Activated CD8-positive, alpha-beta memory T cell treated with anti-CD3 and anti-CD28 coated beads, Interleukin-2, amount 50 U/mL, for 24 hours (primary cell): ENCODE measurements around the gene GPD2.

Experiments used
- DNase-seq: peaks from one replicate; pipeline ENCODE4 v3.0.0-alpha.2; 2020; ENCODE audit errors: extremely low read depth

The GPD2 gene

GRCh38 chr2:156435718-156436496 lies at the start of gene GPD2:
TSS of gene GPD2 (plus strand) at chr2:156436379. CDS start at chr2:156476106, 39,727 bp downstream.
- DNase-seq = no peak

DNA sequence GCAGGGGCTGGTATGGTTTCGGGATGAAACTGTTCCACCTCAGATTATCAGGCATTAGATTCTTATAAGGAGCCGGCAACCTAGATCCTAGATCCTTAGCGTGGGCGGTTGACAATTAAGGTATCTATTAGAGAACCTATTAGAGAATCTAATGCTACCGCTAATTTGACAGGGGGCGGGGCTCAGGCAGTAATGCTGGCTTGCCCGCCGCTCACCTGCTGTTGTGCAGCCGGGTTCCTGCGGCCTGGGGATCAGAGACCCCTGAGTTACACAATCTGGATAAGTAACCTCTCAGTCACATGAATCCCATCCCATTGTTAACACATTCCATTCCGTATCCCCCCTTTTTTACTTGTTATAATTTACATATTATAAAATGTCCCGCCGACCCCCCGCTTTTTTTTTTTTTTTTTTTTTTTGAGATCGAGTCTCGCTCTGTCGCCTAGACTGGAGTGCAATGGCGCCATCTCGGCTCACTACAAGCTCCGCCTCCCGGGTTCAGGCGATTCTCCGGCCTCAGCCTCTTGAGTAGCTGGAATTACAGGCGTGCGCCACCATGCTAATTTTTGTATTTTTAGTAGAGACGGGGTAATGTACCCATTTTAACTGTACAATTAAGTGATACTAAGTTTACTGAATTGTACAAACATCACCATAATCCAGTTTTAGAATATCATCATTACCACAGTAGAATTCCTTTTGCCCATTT lies 42.0 kb upstream of the GPD2 start:
- no peak for DNase-seq

- no peak for DNase-seq
These were observed 40.1 kb upstream of the GPD2 start for GRCh38 chr2:156396126-156396525.

- DNase-seq = no peak
These were observed 39.0 kb upstream of the GPD2 start for GRCh38 chr2:156397229-156397628.

GRCh38 chr2:156398176-156398575 lies 38.0 kb upstream of the GPD2 start:
- no peak for DNase-seq

DNA sequence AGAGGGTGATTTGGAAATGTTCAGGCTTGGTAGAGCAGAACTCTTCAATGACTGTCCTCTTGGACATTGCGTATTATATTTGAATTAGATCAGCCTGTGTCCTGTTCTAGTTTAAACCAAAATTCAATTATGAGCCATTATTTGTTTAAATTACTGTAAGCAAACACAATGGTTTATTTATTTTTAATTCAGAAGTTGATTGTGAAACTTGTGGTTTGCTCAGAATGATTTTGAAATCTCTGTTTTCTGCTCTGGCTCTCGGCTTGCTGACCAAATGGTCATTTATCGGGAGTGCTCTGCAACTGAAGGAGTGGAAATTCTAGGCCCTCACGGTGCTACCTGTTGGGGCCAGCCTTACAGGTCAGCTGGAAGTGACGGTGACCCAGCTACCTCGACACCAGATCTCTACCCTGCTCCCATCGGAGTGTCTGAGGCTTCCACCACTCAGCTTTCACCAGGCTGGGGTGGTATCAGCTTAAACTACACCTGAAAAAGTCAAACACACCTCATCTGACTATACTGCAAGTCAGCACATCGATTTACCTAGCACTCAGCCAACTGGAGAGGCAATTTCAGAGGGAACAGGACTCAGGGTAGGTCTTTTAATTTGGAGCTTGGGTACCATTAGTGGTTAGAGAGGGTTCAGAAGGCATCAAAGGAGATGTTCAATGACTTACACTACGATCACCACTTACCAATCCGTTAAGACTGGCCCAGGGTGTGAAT lies 36.8 kb upstream of the GPD2 start:
- DNase-seq = no peak

DNA sequence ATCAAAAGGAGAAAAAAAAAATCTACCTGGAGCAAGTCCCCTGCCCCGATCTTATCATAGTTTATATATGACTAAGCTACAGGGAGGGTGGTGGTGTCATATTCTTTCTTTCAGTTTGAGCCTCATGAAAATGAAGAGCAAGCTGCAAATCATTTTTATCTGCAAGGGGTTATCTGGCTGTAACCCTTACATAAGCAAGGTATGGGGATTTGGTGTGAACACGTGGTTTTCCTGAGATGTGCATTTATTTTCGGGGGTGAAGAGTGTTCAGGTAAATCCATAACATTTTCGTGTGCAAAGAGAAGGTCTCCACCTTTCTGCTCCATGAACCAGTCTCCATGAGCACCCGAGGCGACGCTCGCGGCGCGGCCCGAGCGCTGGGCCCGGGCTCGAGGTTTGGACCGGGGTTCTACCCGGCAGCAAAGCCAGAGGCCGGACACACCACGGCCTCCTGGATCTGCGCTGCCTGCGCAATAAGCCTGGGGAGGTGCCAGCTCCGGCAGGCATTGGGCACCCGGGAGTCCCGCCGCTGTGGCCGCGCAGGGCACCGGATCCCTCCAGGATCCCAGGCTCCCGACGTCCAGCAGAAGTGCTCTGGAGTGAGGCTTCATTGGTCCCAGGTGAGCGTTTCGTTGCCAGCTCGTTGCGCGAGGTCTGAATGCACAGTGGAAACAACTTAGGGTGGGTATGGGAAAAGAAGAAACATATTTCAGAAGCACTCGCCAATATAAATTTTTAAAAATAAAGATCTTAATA lies 36.1 kb upstream of the GPD2 start:
- DNase-seq = no peak

DNA sequence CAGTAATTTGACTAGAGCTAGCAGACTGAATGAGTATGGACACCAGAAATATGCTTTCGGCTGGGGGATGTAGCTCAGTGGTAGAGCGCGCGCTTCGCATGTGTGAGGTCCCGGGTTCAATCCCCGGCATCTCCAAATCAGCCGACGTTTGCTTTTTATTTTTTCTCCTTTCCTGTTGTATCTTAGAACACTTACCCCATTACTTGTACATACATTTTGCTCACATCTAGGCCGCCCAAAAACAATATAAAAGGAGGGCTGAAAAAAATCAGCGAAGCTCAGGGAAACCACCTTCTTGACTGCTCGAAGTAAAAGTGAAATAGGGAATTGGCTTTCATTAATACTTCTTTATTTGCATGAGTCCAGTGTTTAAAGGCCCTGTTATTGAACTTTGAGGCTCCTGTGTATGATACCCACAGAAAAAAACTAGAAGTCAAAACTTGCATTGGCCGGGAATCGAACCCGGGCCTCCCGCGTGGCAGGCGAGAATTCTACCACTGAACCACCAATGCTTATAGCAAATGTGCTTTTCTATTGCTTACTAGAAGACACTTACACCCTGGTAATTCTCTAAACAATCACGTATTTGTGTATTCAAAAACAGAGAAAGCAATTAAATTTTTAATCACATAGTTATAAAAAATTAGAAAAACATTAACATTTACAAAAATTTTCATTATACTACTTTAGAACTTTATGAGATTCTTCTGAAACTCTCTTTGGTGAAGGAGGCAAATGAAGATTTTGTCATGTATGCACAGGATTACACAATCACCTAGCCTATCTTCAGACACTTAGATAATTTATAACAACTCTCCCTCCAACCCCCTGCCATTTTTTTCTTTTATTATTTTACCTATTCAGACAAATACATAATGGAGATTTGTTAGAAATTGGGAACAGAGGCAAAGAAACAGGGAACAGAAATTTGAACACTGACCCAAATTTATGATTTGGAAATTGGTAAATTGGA lies 35.2 kb upstream of the GPD2 start:
- peak; percentile 58 for DNase-seq

DNA sequence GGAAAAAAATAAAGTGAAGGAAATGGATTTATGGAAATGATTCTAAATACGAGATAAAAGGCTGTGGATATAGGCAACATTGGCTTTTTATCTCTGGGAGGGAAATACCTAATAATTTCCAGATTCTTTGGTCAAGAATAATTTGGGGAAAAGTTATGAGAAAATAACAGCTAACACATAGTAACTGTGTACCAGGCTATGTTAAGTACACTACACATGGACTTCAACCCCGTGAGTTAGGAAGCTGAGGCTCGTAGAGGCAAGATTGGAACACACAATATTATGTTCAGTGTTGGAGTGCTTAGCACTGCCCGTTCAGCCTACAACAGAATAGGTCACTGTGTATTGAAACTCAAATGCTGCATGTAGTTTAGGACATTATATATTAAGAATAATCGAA lies 34.3 kb upstream of the GPD2 start:
- no peak for DNase-seq

DNA sequence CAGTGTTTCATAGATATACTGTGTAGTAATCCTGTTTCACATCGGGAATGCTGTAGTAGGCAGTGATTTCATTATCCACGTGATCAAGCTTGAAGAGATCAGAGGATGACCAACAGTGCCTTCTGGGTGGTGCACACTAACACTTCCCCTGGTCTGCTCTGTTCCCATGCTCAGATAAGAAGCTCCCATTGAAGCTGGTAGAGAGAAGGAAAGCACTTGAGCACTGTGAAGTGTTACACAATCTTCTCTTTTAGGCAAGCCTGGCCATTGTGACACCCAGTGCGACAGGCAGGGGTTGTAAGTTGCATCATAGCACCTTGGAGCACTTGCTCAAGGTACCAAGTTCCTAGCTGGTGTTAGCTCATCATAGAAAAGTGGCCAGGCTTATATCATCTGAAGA lies 30.6 kb upstream of the GPD2 start:
- no peak for DNase-seq

DNA sequence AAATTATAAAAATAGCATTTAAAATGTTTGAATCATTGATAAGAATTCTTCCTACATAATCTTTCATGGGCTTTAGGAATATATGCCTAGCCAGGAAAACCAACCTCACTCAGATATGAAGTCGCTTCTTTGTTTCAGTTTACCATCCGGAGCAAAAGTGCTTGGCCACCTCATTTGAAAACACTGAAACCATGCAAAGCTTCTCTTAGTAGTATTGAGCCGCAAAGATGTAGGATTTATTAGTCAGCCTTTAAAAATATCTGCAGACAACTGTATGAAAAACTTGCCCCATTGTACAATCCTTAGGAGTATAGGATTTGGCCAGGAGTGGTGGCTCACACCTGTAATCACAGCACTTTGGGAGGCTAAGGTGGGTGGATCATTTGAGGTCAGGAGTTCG lies 24.3 kb upstream of the GPD2 start:
- DNase-seq = no peak

DNA sequence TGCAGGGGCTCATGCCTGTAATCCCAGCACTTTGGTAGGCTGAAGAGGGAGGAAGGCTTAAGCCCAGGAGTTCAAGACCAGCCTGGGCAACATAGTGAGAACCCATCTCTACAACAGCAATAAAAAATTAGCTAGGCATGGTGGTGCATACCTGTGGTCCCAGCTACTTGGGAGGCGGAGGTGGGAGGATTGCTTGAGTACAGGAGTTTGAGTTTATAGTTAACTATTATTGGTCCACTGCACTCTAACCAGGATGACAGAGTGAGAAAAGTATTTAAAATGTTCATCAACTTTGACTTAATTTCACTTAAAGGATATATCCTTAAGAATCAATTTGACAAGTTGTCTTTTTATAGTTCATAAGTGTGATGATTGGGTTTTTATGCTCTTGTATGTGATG lies 14.3 kb upstream of the GPD2 start:
- no peak for DNase-seq

DNA sequence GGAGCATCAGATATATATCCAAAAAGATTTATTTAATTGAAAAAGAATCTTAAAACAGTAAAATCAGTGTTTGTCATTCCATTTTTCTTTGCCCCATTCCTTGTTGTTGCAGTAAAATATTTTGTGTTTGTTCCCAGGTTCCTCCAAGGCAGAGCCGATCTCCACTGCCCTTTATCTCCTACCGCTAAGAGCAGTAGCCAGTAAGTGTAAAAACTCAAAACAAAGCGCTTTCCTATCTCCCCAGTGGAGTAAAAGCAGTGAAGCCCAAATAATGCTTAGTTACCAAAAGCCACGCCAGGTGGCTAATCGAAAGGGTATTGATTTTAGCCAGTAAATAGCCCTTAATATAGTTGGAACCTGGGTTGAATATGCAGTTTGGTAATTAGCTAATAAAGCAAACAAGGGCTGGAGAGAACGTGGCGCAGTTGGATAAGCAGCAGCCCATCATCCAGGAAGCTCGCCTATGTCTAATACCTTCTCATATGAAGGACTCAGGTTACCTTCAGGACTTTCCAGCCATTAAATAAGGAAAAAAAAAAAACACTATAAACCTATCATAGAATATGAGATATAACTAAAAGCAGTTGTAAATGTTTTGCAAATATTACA lies 12.4 kb upstream of the GPD2 start:
- DNase-seq = no peak

- no peak for DNase-seq
These were observed 9.1 kb upstream of the GPD2 start for GRCh38 chr2:156427074-156427473.

DNA sequence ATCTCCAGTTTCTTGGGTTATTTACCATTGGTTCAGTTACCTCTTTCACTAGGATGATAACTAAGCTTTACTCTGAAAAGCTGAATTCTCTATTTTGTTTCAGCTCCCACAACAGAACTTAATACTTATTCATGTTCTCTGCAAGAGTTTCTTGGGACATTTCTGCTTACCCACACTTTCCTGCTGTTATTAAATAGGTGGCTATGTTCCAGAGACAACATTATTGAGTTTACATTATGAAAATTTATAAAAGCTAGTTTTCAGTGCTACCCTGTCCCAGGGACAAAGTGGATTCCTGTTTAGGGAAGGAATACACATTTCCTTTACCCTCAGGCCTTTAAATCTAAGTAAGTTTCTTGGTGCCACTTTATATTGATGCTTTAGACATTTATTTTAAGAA lies 7.0 kb upstream of the GPD2 start:
- DNase-seq = no peak

DNA sequence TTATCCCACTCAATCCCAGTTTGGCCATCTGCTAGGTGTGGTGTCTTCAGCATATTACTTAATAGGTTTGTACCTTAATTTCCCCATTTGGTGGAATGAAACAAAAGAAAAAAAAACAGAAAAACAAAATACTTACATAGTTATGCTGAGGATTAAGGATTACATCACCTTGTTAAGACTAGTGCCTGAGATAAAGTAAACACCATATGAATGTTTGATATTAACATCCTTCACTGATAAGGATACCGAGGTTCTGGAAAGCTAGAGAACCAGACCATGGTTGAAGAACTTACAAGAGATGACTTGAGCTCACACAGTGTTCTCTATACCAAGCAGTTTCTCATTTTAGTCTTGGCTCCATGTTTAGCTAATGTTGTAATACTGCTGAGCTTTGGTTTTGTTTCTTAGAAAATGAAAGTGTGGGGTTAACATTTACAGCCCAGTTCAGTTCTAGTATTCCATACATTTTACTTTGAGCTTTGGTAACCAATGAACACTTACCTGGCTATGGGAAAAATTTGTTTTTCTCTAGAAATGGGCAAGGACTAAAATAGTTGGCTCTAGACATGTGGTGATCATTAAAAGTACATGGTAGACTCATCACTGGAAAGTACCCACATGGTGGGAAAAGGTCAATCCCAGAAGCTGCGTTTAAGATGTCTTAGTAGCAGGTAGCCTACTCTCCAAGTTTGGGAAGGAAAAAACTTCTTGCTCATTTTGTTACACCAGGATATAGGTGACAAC lies 5.8 kb upstream of the GPD2 start:
- DNase-seq = no peak

- DNase-seq = no peak
These were observed 5.2 kb upstream of the GPD2 start for GRCh38 chr2:156430980-156431358.

DNA sequence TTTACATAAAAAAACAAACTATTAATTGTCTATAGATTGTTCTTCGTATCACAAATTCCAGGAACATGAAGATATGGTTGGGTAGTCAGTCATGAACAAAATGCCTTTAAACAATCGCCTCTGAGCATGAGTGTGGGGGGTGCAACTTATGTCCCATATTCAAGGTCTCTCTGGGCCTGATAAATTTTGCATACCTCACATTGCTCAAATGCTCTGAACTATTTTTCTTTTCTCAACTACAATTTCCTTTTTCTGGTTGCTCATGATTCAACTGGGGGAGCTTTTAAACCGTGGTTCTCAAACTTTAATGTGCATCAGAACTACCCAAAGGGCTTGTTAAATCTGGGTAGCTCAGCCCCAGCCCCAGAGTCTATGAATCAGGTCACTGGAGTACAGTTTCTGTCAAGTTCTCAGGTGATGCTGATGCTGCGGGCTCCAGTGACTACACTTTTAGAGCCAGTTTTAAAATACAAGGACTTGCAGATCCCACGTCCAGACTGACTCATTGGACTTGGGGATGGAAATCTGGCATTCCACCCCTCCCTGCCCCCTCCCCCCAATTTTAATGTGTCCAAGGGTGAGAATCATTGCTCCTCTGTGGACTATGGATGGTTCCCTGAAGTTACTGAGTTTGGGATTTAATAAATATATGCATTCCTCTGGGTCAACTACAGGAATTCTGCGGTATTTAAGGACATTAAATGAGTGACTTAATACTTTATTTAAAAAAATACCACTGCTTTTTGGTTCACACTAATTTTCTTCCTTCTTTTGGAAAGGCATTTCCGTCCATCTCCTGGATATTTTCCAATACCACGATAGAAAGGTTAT lies 1.5 kb upstream of the GPD2 start:
- no peak for DNase-seq

GRCh38 chr2:156435396-156435717 lies 822 bp upstream of the GPD2 start:
- no peak for DNase-seq
